LNCAP (cell line): ENCODE measurements around the gene CASD1.

ENCODE experiments used
- TF ChIP-seq, protein P1 (sequence below): fragments of 450-650 bp; IDR thresholded peaks from 2 replicates; pipeline ENCODE4 v1.5.1; 2017; ENCODE audit warnings: mild to moderate bottlenecking

The CASD1 gene

DNA sequence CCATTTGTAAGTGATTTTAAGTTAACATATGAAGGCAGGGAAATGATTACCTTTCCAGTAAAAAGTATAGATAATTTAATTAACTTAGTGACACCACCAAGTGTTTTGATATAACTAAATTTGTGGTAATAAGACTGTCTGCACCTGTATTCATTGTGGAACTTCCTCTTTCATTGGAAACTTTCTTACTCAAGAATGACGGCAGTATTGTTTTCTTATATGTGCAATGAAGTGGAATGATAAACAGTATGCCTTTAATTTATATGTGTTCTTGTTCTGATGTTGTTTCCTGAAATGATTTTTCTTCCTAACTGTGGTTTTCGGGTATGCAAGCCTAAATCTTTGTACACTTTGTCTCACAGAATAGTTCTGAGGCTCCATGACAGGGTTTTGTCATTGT, 46.4 kb downstream of the CASD1 start:
- TF ChIP-seq, protein P1, sequence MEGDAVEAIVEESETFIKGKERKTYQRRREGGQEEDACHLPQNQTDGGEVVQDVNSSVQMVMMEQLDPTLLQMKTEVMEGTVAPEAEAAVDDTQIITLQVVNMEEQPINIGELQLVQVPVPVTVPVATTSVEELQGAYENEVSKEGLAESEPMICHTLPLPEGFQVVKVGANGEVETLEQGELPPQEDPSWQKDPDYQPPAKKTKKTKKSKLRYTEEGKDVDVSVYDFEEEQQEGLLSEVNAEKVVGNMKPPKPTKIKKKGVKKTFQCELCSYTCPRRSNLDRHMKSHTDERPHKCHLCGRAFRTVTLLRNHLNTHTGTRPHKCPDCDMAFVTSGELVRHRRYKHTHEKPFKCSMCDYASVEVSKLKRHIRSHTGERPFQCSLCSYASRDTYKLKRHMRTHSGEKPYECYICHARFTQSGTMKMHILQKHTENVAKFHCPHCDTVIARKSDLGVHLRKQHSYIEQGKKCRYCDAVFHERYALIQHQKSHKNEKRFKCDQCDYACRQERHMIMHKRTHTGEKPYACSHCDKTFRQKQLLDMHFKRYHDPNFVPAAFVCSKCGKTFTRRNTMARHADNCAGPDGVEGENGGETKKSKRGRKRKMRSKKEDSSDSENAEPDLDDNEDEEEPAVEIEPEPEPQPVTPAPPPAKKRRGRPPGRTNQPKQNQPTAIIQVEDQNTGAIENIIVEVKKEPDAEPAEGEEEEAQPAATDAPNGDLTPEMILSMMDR = no peak

- TF ChIP-seq, protein P1 = no peak
Observed at GRCh38 chr7:94557215-94557614, 47.6 kb downstream of the CASD1 start.

- TF ChIP-seq, protein P1 = no peak
Observed at GRCh38 chr7:94559972-94560371, 50.4 kb downstream of the CASD1 start.

- TF ChIP-seq, protein P1 = no peak
Observed at GRCh38 chr7:94561841-94562514, 52.4 kb downstream of the CASD1 start.

DNA sequence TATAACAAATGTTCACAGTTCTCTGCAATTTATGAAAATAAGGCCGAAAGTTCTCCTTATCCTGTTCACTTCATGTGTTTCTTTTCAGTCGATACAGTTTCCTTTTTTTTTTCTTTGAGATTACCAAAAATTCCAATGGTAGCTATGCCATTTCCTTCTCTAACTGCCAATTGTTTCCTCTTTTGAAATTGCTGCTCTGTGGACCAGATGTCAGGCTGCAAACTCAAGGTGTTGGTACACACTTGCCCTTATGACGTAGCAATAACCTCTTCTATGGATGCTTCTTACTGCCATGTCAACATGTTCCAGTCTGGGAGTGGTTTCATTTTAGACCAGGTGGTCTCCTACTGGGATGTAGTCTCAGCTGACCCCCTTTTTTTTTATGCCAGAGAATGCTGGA, 52.9 kb downstream of the CASD1 start:
- TF ChIP-seq, protein P1 = no peak

- TF ChIP-seq, protein P1 = no peak
Observed at GRCh38 chr7:94565247-94565894, 55.8 kb downstream of the CASD1 start.

DNA sequence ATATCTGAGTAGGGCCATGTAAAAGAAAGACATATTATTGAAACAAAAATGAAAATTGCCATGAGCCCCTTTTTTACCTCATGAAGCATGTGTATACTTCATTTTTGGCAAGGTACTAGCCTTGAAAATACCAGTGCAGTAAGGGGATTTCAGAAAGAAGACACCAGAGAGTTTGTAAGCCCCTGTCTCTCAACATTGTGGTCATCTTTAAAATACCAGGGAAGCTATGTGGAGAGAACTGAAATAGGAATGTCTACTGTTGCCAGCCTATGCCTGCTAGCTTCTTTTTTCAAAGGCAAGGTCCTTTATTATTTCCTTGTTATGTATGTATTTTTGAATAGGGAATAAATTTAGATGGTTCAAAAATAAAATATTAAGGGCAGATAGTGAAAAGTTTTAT, 57.8 kb downstream of the CASD1 start:
- TF ChIP-seq, protein P1 = no peak
